T follicular helper cell (primary cell): Measurements from ENCODE around the gene FZR1.

Experiments used
- DNase-seq: peaks from one replicate; pipeline ENCODE4 v3.0.0-alpha.2; 2020; ENCODE audit warnings: low read depth

The FZR1 gene

DNA sequence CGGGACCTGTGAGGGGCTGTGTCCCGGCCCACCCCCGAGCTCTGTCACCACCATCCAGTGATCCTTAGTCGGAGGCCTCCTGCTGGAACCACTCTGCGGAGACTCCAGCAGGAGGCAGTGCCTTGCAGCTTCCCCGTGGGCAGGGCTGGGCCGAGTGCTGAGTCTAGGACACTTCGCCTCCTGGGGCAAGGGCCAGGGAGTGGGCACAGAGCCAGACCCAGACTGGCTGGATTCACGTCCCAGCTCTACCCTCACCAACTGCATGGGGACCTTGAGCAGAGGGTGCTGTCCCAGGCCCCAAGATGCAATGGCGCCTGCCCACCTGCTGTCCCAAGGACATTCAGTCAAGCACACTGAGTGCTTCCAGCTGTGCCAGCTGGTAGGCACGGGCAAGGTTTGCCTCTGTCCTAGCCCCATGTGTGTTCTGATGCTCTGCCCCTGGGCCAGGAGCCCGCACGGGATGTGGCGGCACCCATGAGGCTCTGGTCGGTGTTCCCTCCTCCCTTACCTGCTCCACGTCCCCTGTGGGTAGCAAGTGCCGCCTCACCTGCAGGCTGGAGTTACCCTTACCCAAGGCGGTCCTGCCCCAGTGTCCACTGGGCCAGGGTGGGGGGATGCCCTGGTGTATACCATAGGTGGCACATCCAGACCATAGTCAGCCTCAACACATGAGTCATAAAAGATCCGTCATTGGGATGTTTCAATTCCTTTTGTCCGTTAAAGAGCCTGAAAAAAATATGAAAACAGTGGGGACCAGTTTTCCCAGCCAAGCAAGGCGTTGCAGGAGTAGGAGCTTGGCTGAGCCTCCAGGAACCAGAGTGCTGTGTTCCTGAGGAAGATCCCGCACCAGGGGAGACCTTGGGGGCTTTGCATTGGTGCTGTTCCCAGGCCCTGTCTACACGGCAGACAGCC lies 7.4 kb downstream of the FZR1 start:
- no peak for DNase-seq

GRCh38 chr19:3514930-3515329 lies 8.8 kb downstream of the FZR1 start:
- no peak for DNase-seq

- DNase-seq = no peak
Observed at GRCh38 chr19:3515891-3516422, 9.8 kb downstream of the FZR1 start.

- peak; percentile 48 for DNase-seq
Observed at GRCh38 chr19:3516675-3517207, 10.6 kb downstream of the FZR1 start.

DNA sequence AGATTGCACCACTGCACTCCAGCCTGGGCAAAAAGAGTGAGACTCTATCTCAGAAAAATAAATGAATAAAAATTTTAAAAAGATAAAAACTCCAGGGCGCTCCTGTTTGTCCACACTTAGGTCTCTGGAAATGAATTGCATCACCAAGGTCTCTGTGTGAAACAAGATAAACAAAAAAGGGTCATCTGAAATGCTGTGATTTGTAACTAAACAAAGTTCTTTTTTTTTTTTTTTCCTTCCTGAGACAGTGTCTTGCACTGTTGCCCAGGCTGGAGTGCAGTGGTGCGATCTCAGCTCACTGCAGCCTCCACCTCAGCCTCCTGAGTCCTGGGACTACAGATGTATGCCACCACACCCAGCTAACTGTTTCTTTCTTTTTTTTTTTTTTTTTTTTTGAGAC lies 11.5 kb downstream of the FZR1 start:
- DNase-seq = no peak

GRCh38 chr19:3518255-3518654 lies 12.1 kb downstream of the FZR1 start:
- DNase-seq = no peak

- no peak for DNase-seq
Observed at GRCh38 chr19:3518659-3519058, 12.5 kb downstream of the FZR1 start.

- no peak for DNase-seq
Observed at GRCh38 chr19:3519126-3519525, 13.0 kb downstream of the FZR1 start.

DNA sequence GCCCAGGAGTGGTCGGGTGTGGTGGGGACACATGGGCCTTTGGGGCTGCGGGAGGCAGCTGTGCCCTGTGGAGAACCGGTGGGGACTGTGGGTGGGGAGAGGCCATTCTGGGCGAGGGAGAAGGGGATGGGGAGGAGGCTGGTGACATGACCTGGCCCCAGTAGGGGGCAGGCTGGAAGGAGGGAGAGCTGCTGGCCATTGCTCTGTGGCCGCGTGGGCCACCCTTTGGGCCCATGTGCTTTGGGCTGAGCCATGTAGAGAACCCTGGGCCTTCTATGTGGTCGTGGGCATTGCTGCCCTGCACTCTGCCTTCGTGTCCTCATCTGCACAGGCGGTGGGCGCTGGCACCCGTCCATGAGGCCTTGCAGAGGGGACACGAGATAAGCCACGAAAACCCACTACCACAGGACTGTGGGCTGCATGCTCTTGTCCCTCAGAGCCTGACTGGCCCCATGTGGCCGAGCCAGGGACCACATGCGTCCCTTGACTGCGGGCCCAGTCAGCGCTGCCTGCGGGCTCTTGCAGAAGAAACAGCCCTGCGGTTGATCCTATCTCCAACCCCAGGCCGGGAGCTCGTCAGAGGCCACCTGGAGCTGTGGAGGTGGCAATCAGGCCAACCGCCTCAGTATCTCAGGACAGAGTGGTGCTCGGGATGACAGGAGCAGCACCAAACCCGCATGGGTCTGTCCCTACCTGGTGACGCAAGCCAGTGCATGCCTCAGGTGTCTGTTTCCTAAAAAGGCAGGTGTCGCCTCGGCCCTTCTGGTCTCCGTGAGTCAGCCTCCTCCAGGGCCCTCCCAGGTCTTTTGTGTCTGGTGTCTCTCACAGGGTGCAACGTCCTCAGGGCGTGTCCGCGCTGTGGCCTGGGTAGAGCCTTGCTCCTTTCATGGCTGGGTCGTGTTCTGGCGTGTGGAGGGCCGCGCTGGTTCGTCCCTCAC lies 14.3 kb downstream of the FZR1 start:
- no peak for DNase-seq

GRCh38 chr19:3521104-3521445 lies 15.0 kb downstream of the FZR1 start:
- no peak for DNase-seq

DNA sequence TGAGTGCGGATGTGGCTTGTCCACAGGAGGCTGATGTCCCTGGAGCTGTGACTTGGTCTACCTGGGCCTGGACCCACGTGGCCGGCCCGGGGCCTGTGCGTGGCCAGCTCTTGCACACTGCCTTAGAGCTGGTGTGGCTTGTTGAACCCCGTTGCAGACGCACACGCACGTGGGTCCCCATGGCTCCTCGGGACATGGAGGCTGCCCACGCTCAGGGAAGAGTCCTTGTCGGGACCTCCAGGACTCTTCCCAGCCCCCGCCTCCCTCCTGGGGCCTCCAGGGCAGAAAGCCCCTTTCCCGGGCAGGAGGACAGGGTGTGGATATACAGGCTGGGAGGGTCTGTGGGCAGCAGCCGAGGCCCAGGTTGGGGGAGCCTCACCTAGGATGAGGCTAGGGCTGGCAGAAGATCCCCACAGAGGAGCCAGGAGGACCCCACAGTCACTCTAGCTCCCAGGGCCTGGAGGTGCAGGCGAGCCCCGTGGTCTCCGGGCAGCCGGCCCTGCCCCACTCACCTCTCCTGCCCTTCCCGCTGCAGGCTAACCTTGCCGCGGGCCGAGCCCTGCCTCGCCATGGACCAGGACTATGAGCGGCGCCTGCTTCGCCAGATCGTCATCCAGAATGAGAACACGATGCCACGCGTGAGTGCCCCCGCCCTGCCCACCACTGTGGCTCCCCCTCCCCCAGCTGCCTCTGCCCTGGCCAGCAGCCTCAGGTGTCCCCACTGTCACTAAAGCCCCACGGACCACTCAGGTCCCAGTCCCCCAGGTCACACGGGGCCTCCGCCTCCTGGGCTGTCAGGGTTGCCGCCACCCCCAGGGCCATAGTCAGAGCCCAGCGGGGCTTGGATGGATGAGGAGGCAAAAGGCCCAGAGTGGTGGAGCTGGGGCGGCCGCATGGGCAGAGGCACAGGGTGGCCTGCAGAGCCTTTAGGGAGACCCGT lies 16.6 kb downstream of the FZR1 start:
- no peak for DNase-seq

DNA sequence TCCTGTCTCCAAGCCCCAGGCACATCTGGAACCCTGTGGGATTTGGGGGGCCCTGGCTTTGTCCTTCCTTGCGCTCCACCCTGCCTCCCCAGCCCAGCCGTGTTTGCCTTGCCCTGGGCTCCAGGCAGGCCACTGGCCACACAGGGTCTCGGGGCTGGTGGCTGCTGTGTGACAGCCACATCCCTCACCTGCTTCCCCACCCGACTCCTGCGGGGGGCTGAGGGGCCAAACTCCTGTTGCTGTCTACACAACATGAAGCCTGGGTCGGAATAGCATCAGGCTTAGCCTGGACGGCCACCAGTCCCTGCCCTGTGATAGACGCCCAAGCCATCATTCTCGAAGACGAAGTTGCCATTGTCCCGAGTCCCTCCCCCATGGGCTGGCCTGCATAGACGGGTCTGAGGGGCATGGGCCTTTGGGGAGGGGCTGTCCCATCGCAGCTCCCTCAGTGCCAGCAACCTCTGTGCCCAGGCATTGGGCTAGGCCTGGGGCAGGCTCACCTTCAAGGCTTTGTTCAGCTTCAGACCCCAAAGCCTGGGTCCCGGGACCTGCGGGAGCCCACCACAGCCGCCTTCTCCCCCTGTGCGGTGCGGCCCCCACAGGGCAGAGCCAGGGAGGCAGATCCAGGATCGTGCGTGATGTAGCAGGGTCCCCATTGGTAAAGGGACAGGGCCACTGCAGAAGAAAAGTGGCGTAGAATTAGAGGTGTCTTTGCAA lies 17.4 kb downstream of the FZR1 start:
- no peak for DNase-seq

DNA sequence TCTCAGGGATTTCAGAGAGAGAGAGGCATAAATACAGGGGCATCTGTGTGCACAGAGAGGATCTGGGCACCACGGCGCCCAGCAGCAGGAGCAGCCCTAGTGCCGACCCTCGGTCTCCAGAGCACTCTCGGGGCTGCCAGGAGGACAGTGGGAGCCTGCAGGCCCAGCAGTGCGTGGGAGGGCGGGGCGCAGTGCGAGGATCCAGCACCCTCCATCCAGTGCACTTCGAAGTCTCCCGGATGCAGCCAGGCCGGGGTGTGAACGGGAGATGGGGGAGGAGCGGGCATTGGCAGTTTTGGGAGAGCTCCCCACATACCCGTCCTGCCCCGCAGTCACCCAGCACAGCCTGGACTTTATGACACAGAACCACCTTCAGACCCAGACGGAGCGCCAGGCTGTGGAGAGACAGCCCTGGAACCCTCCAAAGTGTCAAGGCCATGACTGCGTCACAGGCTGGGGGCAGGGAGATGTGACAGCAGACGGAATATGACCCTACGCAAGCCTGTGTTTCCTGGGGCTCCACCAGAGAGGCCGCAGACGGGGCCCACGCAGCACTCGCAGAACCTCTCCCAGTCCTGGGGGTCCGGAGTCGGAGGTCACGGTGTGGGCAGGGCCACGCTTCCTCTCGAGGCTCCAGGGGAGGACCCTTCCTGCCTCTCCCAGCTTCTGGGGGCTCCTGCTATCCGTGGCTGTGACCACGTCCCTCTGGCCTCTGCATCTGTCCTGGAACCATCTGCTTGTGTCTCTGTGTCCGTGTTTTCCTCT lies 18.1 kb downstream of the FZR1 start:
- no peak for DNase-seq

- DNase-seq = no peak
Observed at GRCh38 chr19:3524904-3525451, 18.9 kb downstream of the FZR1 start.

GRCh38 chr19:3526507-3527237 lies 20.6 kb downstream of the FZR1 start:
- no peak for DNase-seq

DNA sequence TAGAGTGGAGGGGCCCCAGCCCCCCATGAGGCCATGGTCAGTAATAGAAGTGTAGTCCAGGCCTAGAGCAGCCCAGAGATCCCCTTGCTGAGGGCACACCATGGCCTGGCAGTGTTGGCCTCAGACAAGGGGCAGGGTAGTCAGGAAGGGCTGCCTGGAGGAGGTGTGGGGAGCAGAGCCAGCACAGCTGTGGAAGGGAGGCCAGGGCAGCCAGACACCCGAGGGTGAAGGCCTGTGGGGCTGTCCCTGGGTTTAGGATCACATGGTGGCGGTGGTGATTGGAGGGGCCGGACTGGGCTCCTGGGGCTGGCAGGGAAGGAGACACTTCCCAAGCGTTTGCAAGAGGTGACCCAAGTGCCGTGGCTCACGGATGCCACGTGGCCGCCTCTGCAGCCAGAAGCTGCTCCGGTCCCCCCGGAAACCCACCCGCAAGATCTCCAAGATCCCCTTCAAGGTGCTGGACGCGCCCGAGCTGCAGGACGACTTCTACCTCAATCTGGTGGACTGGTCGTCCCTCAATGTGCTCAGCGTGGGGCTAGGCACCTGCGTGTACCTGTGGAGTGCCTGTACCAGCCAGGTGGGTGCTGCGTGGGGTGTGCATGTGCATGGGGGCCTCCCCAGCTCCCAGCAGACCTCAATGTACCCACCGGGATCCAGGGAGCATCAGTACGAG lies 21.3 kb downstream of the FZR1 start:
- no peak for DNase-seq

DNA sequence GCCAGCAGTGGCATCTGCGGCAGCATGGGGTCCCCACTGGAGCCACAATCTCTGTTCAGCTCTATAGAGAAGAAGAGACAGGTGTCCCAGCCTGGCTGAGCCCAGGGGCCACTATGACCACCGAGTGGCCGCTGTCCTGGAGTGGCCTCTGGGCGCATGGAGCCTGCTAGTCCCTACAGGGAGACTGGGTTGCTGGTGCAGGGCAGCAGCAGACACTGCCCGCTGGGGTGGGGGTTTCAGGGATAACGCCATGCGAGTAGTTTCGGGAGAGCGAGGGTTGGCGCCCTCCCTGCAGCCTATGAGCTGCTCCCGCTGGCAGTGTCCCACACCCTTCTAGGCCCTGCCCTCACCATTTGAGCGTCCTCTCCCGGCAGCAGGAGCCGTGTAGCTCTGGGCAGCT lies 22.0 kb downstream of the FZR1 start:
- DNase-seq = no peak

GRCh38 chr19:3528539-3529211 lies 22.6 kb downstream of the FZR1 start:
- DNase-seq = no peak
